H9 (cell line): Measurements from ENCODE around the gene KCTD7. TPM values are rescaled to one million over a fixed set of nuclear protein-coding genes. Genes with fewer than 3 reads are reported as not detected.
A peak's percentile ranks its signal among the peaks of the same experiment; 100 is the strongest.
"Not testable (repeated sequence)": the region's sequence is repeated elsewhere in the genome, so short reads cannot be mapped to it uniquely, and the experiment has no call there.

Experiments used
- DNase-seq: peaks from one replicate; pipeline ENCODE4 v3.0.0-alpha.2; 2017
- H2AFZ ChIP-seq: one replicate; pipeline ENCODE4 v1.6.1; 2013; ENCODE audit warnings: mild to moderate bottlenecking, low read length, control low read depth, moderate library complexity
- H2AK5ac ChIP-seq: 2 replicates; pipeline ENCODE4 v1.6.1; 2013; ENCODE audit warnings: low read length, control low read depth, mixed read lengths; ENCODE audit not compliant: insufficient read length
- H2BK120ac ChIP-seq: one replicate; pipeline ENCODE4 v1.6.1; 2013; ENCODE audit warnings: low read depth, mild to moderate bottlenecking, low read length, control low read depth, inconsistent platforms; ENCODE audit not compliant: poor library complexity, severe bottlenecking
- H2BK12ac ChIP-seq: 2 replicates; pipeline ENCODE4 v1.6.1; 2013; ENCODE audit warnings: low read length, control low read depth, mixed read lengths, low read depth; ENCODE audit not compliant: insufficient read length
- H2BK15ac ChIP-seq: 2 replicates; pipeline ENCODE4 v1.6.1; 2013; ENCODE audit warnings: low read depth, low read length, control low read depth
- H2BK20ac ChIP-seq: one replicate; pipeline ENCODE4 v1.6.1; 2013; ENCODE audit warnings: low read depth, mild to moderate bottlenecking, low read length, control low read depth, inconsistent platforms; ENCODE audit not compliant: poor library complexity, severe bottlenecking
- H2BK5ac ChIP-seq: 2 replicates; pipeline ENCODE4 v1.6.1; 2013; ENCODE audit warnings: low read length, control low read depth, mixed read lengths; ENCODE audit not compliant: insufficient read length
- H3K14ac ChIP-seq: 2 replicates; pipeline ENCODE4 v1.6.1; 2013; ENCODE audit warnings: low read length, control low read depth; ENCODE audit not compliant: insufficient read depth
- H3K18ac ChIP-seq: 2 replicates; pipeline ENCODE4 v1.6.1; 2013; ENCODE audit warnings: low read depth, mild to moderate bottlenecking, mixed read lengths, low read length, control low read depth; ENCODE audit not compliant: insufficient read length
- H3K23ac ChIP-seq: 2 replicates; pipeline ENCODE4 v1.6.1; 2013; ENCODE audit warnings: low read length, control low read depth, mixed read lengths, low read depth; ENCODE audit not compliant: insufficient read length
- H3K23me2 ChIP-seq: 2 replicates; pipeline ENCODE4 v1.6.1; 2013; ENCODE audit warnings: low read depth, mild to moderate bottlenecking, mixed read lengths, low read length, control low read depth; ENCODE audit not compliant: insufficient read length, poor library complexity, severe bottlenecking
- H3K27ac ChIP-seq: 2 replicates; pipeline ENCODE4 v1.5.1; 2013; ENCODE audit warnings: low read length, control low read depth, mixed read lengths, low read depth; ENCODE audit not compliant: insufficient read length
- H3K27me3 ChIP-seq: 2 replicates; pipeline ENCODE4 v1.6.1; 2013; ENCODE audit warnings: low read length, control low read depth, inconsistent platforms; ENCODE audit not compliant: insufficient read depth
- H3K4ac ChIP-seq: 2 replicates; pipeline ENCODE4 v1.6.1; 2013; ENCODE audit warnings: low read depth, mild to moderate bottlenecking, control low read depth, inconsistent platforms, low read length, moderate library complexity
- H3K4me1 ChIP-seq: 2 replicates; pipeline ENCODE4 v1.6.1; 2013; ENCODE audit warnings: low read length, control low read depth, inconsistent platforms; ENCODE audit not compliant: insufficient read depth
- H3K4me2 ChIP-seq: 2 replicates; pipeline ENCODE4 v1.6.1; 2013; ENCODE audit warnings: low read length, control low read depth, mixed read lengths; ENCODE audit not compliant: insufficient read length, insufficient read depth
- H3K56ac ChIP-seq: 2 replicates; pipeline ENCODE4 v1.6.1; 2013; ENCODE audit warnings: low read depth, mild to moderate bottlenecking, mixed read lengths, low read length, control low read depth; ENCODE audit not compliant: insufficient read length
- H3K79me1 ChIP-seq: 2 replicates; pipeline ENCODE4 v1.6.1; 2013; ENCODE audit warnings: low read depth, mild to moderate bottlenecking, moderate library complexity, low read length, control low read depth, inconsistent platforms; ENCODE audit not compliant: insufficient read depth, poor library complexity, severe bottlenecking
- H3K79me2 ChIP-seq: 2 replicates; pipeline ENCODE4 v1.6.1; 2013; ENCODE audit warnings: low read length, control low read depth, inconsistent platforms; ENCODE audit not compliant: insufficient read depth
- H3K9ac ChIP-seq: 2 replicates; pipeline ENCODE4 v1.6.1; 2013; ENCODE audit warnings: low read length, control low read depth, mixed read lengths; ENCODE audit not compliant: insufficient read length; ENCODE audit errors: extremely low read depth
- H3K9me3 ChIP-seq: one replicate; pipeline ENCODE4 v1.6.1; 2013; ENCODE audit warnings: low read depth, low read length, inconsistent platforms; ENCODE audit not compliant: control insufficient read depth
- H3T11ph ChIP-seq: one replicate; pipeline ENCODE4 v1.6.1; 2013; ENCODE audit warnings: mild to moderate bottlenecking, low read length, control low read depth, inconsistent platforms
- H4K20me1 ChIP-seq: one replicate; pipeline ENCODE4 v1.6.1; 2013; ENCODE audit not compliant: control insufficient read depth, insufficient read length, insufficient read depth
- H4K5ac ChIP-seq: 2 replicates; pipeline ENCODE4 v1.6.1; 2013; ENCODE audit warnings: low read depth, mild to moderate bottlenecking, mixed read lengths, low read length, control low read depth; ENCODE audit not compliant: insufficient read length
- H4K8ac ChIP-seq: replicated peaks from 2 replicates; pipeline ENCODE4 v1.6.1; 2013; ENCODE audit warnings: low read length, control low read depth, mixed read lengths, low read depth; ENCODE audit not compliant: insufficient read length
- H4K91ac ChIP-seq: 2 replicates; pipeline ENCODE4 v1.6.1; 2013; ENCODE audit warnings: low read depth, mild to moderate bottlenecking, moderate library complexity, mixed read lengths, low read length, control low read depth; ENCODE audit not compliant: insufficient read length
- H3K27ac Mint-ChIP-seq, 3 experiments: 2 replicates in 2 of 3; 3 replicates in 1 of 3; pipeline ENCODE4 v1.8.0; 2020 to 2021; ENCODE audit warnings: mixed read lengths in 3 of 3, mild to moderate bottlenecking in 1 of 3, moderate library complexity in 1 of 3
- H3K27me3 Mint-ChIP-seq: 2 replicates; pipeline ENCODE4 v1.8.0; 2021; ENCODE audit warnings: low read depth, mild to moderate bottlenecking, moderate library complexity, mixed read lengths
- H3K36me3 Mint-ChIP-seq, 3 experiments: 2 replicates in 2 of 3; 3 replicates in 1 of 3; pipeline ENCODE4 v1.8.0; 2020 to 2021; ENCODE audit warnings: low read depth in 3 of 3, mixed read lengths in 3 of 3; ENCODE audit not compliant: insufficient read depth in 1 of 3
- H3K4me1 Mint-ChIP-seq, 2 experiments: 2 replicates each; pipeline ENCODE4 v1.8.0; 2020; ENCODE audit warnings: mixed read lengths in 2 of 2
- H3K4me3 Mint-ChIP-seq, 2 experiments: 2 replicates in 1 of 2; 3 replicates in 1 of 2; pipeline ENCODE4 v1.8.0; 2020 to 2021; ENCODE audit warnings: mild to moderate bottlenecking in 2 of 2, mixed read lengths in 2 of 2, moderate library complexity in 1 of 2
- H3K9me3 Mint-ChIP-seq, 2 experiments: 2 replicates in 1 of 2; 3 replicates in 1 of 2; pipeline ENCODE4 v1.8.0; 2020; ENCODE audit warnings: mild to moderate bottlenecking in 2 of 2, mixed read lengths in 2 of 2, moderate library complexity in 1 of 2
- WGBS: extraction: QIAGEN DNeasy Blood & Tissue Kit; methylation state at CpG from one replicate; pipeline ENCODE4 v1.1.7; 2013; ENCODE audit warnings: missing lambda C conversion rate, low lambda C conversion rate, mixed read lengths; ENCODE audit not compliant: insufficient read length; ENCODE audit errors: extremely low coverage; 5-methylcytosine and 5-hydroxymethylcytosine counted together
- total RNA-seq: library from RNA; stranded (reverse); gene quantifications from 2 replicates; pipeline ENCODE4 v1.2.1, GENCODE V29; 2021
- TF ChIP-seq, protein P1 (sequence below): fragments of 200-600 bp; sonication (generic); conservative IDR thresholded peaks from 3 replicates; pipeline ENCODE4 v1.8.0; 2021; ENCODE audit warnings: antibody characterized with exemption, mild to moderate bottlenecking

Gene KCTD7
- total RNA-seq, 1 experiment from 2014 or later = 8.9 TPM

DNA sequence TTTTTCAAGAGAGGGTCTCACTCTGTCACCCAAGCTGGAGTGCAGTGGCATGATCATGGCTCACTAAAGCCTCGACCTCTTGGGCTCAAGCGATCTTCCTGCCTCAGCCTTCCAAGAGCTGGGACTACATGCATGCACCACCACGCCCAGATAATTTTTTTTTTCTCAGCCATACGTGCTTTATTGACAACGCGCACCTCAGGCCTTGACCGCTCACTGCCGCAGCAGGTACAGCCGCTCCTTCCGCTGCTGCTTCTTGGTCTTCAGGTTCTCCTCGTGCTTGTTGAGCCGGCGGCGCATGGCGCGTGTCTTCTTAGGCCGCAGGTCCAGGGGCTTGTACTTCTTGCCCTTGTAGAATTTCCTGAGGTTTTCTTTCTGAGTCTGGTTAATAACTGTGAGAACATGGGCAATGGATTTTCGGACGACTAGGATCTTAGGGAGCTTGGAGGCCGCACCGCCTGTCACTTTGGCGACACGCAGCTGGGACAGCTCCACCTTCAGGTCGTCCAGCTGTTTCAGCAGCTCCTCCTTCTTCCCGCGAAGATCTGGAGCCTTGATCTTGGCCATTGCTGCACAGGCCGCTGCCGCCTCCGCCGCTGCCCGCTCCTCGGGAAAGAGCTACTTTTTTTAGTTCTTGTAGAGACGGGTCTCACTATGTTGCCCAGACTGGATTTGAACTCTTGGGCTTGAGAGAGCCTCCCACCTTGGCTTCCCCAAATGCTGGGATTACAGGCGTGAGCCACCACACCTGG lies 22.0 kb upstream of the KCTD7 start:
- DNase-seq = peak; percentile 73
- not testable (repeated sequence) for H3K79me1 ChIP-seq, H2AK5ac ChIP-seq, H3K27ac Mint-ChIP-seq, H2BK5ac ChIP-seq, H3K27me3 Mint-ChIP-seq, H4K5ac ChIP-seq, H3K4me2 ChIP-seq, H3K56ac ChIP-seq, H3K9me3 ChIP-seq, H3T11ph ChIP-seq, H4K91ac ChIP-seq, H3K4ac ChIP-seq, H2BK12ac ChIP-seq, H3K27ac ChIP-seq, H3K4me1 ChIP-seq, H3K9me3 Mint-ChIP-seq, H4K20me1 ChIP-seq, H3K79me2 ChIP-seq, H3K23me2 ChIP-seq, H2BK20ac ChIP-seq, H2BK15ac ChIP-seq, H3K23ac ChIP-seq, H4K8ac ChIP-seq, H3K9ac ChIP-seq, H2BK120ac ChIP-seq, H2AFZ ChIP-seq, H3K36me3 Mint-ChIP-seq, H3K4me3 Mint-ChIP-seq, H3K18ac ChIP-seq, H3K14ac ChIP-seq, H3K27me3 ChIP-seq
- TF ChIP-seq, protein P1, sequence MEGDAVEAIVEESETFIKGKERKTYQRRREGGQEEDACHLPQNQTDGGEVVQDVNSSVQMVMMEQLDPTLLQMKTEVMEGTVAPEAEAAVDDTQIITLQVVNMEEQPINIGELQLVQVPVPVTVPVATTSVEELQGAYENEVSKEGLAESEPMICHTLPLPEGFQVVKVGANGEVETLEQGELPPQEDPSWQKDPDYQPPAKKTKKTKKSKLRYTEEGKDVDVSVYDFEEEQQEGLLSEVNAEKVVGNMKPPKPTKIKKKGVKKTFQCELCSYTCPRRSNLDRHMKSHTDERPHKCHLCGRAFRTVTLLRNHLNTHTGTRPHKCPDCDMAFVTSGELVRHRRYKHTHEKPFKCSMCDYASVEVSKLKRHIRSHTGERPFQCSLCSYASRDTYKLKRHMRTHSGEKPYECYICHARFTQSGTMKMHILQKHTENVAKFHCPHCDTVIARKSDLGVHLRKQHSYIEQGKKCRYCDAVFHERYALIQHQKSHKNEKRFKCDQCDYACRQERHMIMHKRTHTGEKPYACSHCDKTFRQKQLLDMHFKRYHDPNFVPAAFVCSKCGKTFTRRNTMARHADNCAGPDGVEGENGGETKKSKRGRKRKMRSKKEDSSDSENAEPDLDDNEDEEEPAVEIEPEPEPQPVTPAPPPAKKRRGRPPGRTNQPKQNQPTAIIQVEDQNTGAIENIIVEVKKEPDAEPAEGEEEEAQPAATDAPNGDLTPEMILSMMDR = peak; percentile 54; the same call in 2 of the 3 replicates
- H3K4me1 Mint-ChIP-seq = peaks cover 11 to 12% of the 10 kb centered on the region in 2 experiments
- WGBS = no CpG with 5 or more reads among the region's 34 CpGs
